Glutamatergic neuron (in vitro differentiated cells): ENCODE results near the gene RABL6. TPM values are rescaled to one million over a fixed set of nuclear protein-coding genes. Genes with fewer than 3 reads are reported as not detected.

Experiments
- DNase-seq: peaks from one replicate; pipeline ENCODE4 v3.0.0; 2022
- H3K27ac Mint-ChIP-seq: one replicate; pipeline ENCODE4 v1.8.0; 2020; ENCODE audit warnings: mild to moderate bottlenecking, mixed read lengths, inconsistent platforms; ENCODE audit not compliant: unreplicated experiment
- H3K27me3 Mint-ChIP-seq: one replicate; pipeline ENCODE4 v1.8.0; 2020; ENCODE audit warnings: mild to moderate bottlenecking, moderate library complexity, mixed read lengths, inconsistent platforms; ENCODE audit not compliant: unreplicated experiment
- H3K36me3 Mint-ChIP-seq: one replicate; pipeline ENCODE4 v1.8.0; 2020; ENCODE audit warnings: mild to moderate bottlenecking, mixed read lengths, inconsistent platforms; ENCODE audit not compliant: unreplicated experiment
- H3K4me1 Mint-ChIP-seq: one replicate; pipeline ENCODE4 v1.8.0; 2020; ENCODE audit warnings: mild to moderate bottlenecking, low read depth, mixed read lengths, inconsistent platforms; ENCODE audit not compliant: unreplicated experiment
- H3K4me3 Mint-ChIP-seq: one replicate; pipeline ENCODE4 v1.8.0; 2020; ENCODE audit warnings: mild to moderate bottlenecking, mixed read lengths, inconsistent platforms; ENCODE audit not compliant: unreplicated experiment
- H3K9me3 Mint-ChIP-seq: one replicate; pipeline ENCODE4 v1.8.0; 2020; ENCODE audit warnings: mild to moderate bottlenecking, moderate library complexity, mixed read lengths, inconsistent platforms; ENCODE audit not compliant: unreplicated experiment
- total RNA-seq: library from RNA; stranded (reverse); fragmentation: NEBNext Ultra II Directional; extraction: Animal tissue kit (Norgen Biotek cat#: 25700); gene quantifications from one replicate; pipeline ENCODE4 v1.2.1, GENCODE V29; 2021; ENCODE audit not compliant: unreplicated experiment
- TF ChIP-seq, protein P1 (sequence below): fragments of 200-600 bp; sonication (generic); IDR thresholded peaks from one replicate; pipeline ENCODE4 v1.5.0; 2021; ENCODE audit not compliant: partially characterized antibody, unreplicated experiment

RABL6 gene
- total RNA-seq, 1 donor from 2014 or later, result 149 TPM

DNA sequence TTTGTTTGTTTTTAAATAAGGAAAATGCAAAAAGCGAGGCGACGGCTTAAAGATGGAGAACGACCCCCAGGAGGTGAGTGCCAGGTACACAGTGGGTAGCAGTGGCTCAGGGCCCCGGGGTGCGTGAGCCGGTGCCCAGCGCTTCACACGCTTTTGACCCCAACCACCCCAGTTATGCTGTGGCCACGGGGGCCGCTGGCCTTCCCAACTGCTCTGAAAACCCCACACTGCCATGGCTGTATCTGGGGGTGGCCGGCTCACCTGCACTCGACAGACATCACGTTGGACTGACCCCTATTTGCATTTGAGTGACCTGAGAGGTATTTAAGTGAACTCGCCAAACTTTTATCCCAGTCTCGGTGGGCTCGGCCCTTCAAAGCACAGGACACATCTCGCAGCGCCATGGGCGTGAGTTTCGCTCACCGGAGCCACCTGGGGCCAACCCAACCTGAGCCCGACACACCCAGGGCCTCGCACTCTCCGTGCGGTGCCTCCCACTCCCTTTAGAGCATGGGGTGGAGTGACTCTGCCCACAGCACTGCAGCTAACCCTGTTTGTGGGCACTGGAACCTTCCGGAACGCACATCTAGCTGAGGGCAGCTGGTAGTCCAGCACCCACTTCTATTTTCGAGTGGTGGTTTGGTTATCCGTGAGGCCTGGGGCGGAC lies 20.9 kb downstream of the RABL6 start:
- TF ChIP-seq, protein P1, sequence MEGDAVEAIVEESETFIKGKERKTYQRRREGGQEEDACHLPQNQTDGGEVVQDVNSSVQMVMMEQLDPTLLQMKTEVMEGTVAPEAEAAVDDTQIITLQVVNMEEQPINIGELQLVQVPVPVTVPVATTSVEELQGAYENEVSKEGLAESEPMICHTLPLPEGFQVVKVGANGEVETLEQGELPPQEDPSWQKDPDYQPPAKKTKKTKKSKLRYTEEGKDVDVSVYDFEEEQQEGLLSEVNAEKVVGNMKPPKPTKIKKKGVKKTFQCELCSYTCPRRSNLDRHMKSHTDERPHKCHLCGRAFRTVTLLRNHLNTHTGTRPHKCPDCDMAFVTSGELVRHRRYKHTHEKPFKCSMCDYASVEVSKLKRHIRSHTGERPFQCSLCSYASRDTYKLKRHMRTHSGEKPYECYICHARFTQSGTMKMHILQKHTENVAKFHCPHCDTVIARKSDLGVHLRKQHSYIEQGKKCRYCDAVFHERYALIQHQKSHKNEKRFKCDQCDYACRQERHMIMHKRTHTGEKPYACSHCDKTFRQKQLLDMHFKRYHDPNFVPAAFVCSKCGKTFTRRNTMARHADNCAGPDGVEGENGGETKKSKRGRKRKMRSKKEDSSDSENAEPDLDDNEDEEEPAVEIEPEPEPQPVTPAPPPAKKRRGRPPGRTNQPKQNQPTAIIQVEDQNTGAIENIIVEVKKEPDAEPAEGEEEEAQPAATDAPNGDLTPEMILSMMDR, result no peak
- no peak for DNase-seq
- H3K27me3 Mint-ChIP-seq, result peaks cover 11% of the 10 kb centered on the region
- H3K9me3 Mint-ChIP-seq, result peaks cover 8% of the 10 kb centered on the region
- peaks cover 4% of the 10 kb centered on the region for H3K4me1 Mint-ChIP-seq
- no peaks in the 10 kb centered on the region for H3K36me3 Mint-ChIP-seq
- H3K27ac Mint-ChIP-seq, result no peak overlapping the region
- H3K4me3 Mint-ChIP-seq, result no peak overlapping the region

DNA sequence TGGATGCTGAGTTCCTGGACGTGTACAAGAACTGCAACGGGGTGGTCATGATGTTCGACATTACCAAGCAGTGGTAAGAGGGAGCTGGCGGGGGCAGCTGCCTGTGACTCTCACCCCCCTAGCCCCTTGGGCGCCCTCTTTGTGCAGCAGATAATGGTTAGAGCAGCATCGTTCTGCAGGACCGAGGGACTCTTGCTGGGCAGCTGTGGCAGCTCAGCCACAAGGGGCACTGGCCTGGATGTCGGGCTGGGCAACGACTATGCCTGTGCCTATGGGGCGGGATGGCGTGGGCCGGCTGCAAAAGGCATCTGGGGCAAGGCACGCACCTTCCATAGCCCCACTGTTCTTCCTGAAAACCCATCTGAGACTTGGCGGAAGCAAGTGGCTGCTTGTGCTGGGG lies 21.7 kb downstream of the RABL6 start:
- H3K4me1 Mint-ChIP-seq, result peaks cover 5% of the 10 kb centered on the region
- TF ChIP-seq, protein P1, result no peak
- H3K9me3 Mint-ChIP-seq, result peaks cover 12% of the 10 kb centered on the region
- H3K27ac Mint-ChIP-seq, result no peak overlapping the region
- no peak for DNase-seq
- H3K27me3 Mint-ChIP-seq, result peaks cover 17% of the 10 kb centered on the region
- no peaks in the 10 kb centered on the region for H3K36me3 Mint-ChIP-seq
- no peak overlapping the region for H3K4me3 Mint-ChIP-seq

DNA sequence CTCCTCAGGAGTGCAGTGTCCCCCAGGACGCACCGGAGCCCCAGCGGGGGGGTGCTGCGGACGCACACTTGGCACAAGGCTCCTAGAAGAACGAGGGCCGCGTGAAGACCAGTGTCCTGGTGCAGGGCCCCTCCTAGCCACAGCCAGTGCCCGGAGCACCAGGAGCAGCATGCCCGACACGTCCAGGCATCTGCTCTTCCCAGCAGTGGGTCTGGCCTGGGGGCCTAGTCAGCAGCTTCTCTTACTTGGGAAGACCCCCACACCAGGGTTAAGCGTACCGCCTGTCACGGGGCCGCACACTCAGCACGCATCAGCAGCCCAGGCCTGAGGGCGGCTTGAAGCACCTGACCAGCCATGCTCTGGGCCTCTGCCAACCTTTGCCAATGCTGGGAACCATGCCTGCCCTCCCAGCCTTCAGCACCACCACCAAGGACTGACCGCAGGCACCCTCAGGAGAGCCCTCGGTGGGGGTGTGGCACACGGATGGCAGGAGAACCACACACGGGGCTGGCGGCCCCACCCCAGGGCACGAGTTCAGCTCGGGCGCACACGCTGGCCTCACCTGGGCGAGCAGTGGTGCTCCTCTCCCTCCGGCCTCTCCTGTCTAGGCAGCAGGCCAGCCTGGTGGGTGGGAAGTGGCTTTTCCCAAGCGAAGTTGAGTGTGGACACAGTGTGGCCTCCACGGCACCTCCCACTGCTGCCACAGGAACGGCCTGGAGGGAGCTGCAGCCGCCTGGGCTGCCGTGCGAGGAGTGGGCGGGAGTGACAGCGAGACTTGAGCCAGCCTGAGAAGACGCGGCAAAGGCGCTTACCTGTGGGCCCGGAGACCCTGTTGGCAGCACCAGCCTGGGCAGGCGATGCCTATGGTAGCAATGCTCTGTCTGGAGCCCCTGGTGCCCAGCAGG lies 22.5 kb downstream of the RABL6 start:
- peaks cover 17% of the 10 kb centered on the region for H3K27me3 Mint-ChIP-seq
- H3K27ac Mint-ChIP-seq, result no peak overlapping the region
- peaks cover 9% of the 10 kb centered on the region for H3K9me3 Mint-ChIP-seq
- no peak overlapping the region for H3K4me3 Mint-ChIP-seq
- no peaks in the 10 kb centered on the region for H3K36me3 Mint-ChIP-seq
- TF ChIP-seq, protein P1, result no peak
- DNase-seq, result no peak
- H3K4me1 Mint-ChIP-seq, result peaks cover 5% of the 10 kb centered on the region

DNA sequence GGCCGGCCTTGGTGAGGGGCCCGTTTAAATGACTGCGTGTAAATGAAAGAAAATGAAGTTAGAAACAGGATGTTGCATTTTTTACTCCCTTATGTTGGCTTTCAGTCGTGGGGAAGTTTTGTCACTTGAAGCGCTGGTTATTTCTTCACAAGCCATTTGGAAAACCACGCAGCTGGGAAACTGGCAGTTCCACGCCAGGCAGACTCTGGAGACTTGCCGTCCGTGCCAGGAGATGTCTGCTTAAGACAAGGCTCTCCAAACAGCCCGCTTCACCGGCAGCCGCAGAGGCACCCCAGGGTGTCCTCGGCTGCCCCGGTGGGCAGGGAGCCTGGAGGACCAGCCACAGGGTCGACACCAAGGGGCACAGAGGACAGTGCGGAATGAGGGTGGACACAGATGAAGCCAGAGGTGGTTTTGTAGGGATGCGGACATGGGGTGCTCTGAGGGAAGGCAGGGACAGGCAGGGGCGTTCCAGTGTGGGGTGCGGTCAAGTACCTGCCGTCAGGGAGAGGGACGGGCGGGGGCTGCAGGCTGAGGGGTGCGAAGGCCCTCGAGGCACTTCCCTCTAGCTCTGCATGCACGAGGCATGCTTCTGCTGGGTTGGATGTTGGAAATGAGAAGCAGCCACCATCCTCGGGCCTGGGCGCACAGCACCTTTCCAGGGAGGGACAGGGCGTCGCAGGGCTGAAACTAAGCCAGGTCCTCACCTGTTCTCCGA lies 23.4 kb downstream of the RABL6 start:
- peaks cover 15% of the 10 kb centered on the region for H3K27me3 Mint-ChIP-seq
- no peaks in the 10 kb centered on the region for H3K36me3 Mint-ChIP-seq
- H3K9me3 Mint-ChIP-seq, result peaks cover 9% of the 10 kb centered on the region
- peak; percentile 11 for DNase-seq
- H3K27ac Mint-ChIP-seq, result no peak overlapping the region
- no peak overlapping the region for H3K4me3 Mint-ChIP-seq
- H3K4me1 Mint-ChIP-seq, result peaks cover 5% of the 10 kb centered on the region
- TF ChIP-seq, protein P1, result no peak
